Fibroblast of lung (primary cell): ENCODE measurements around the gene TUBG2.

ENCODE experiments used
- CTCF ChIP-seq, 2 donors: IDR thresholded peaks in 1 of 2; conservative IDR thresholded peaks in 1 of 2; 1 replicate in 1 of 2; 2 replicates in 1 of 2; pipeline ENCODE4 v1.5.1; 2011 to 2012; ENCODE audit warnings: low read length in 2 of 2, control low read depth in 1 of 2, inconsistent platforms in 1 of 2, low read depth in 1 of 2, mild to moderate bottlenecking in 1 of 2
- EZH2 ChIP-seq: IDR thresholded peaks from 2 replicates; pipeline ENCODE4 v1.5.1; 2012; ENCODE audit warnings: low read length, control low read depth, mild to moderate bottlenecking; ENCODE audit errors: missing control alignments

GRCh38 chr17:42691021-42691545 is 32.0 kb downstream of the TUBG2 start:
- TF ChIP-seq EZH2 = no peak
- no peak for TF ChIP-seq CTCF (conservative IDR thresholded peaks at IDR 0.05 in 1 of 2, IDR thresholded peaks at IDR 0.05 in 1 of 2; ENCODE audit: low read depth in 1 of 2, low read length in 2 of 2)
